GM21737 (cell line): ENCODE results near the gene ATP8B4.
A peak's percentile ranks its signal among the peaks of the same experiment; 100 is the strongest.

Experiments used
- ATAC-seq: cut with Tn5 transposase; IDR thresholded peaks from one replicate; pipeline ENCODE4 v1.9.1; 2021; ENCODE audit warnings: mild to moderate bottlenecking, moderate library complexity; ENCODE audit not compliant: unreplicated experiment

The ATP8B4 gene

GRCh38 chr15:50030456-50030855 lies 88.6 kb downstream of the ATP8B4 start:
- ATAC-seq = no peak

- ATAC-seq = no peak
These were observed 90.7 kb downstream of the ATP8B4 start for GRCh38 chr15:50028326-50028725.

GRCh38 chr15:50024281-50024680 lies 94.8 kb downstream of the ATP8B4 start:
- ATAC-seq = no peak

- ATAC-seq = no peak
These were observed 100.5 kb downstream of the ATP8B4 start for GRCh38 chr15:50018491-50018890.

- no peak for ATAC-seq
These were observed 101.5 kb downstream of the ATP8B4 start for GRCh38 chr15:50017522-50017921.

- no peak for ATAC-seq
These were observed 102.1 kb downstream of the ATP8B4 start for GRCh38 chr15:50016951-50017350.

GRCh38 chr15:50012790-50013189 lies 106.2 kb downstream of the ATP8B4 start:
- no peak for ATAC-seq

- ATAC-seq = no peak
These were observed 109.4 kb downstream of the ATP8B4 start for GRCh38 chr15:50009634-50010033.

GRCh38 chr15:50003786-50004334 lies 115.2 kb downstream of the ATP8B4 start:
- peak; percentile 98 for ATAC-seq

GRCh38 chr15:49991587-49991986 lies 127.4 kb downstream of the ATP8B4 start:
- ATAC-seq = no peak

- no peak for ATAC-seq
These were observed 128.0 kb downstream of the ATP8B4 start for GRCh38 chr15:49990835-49991545.

- no peak for ATAC-seq
These were observed 129.5 kb downstream of the ATP8B4 start for GRCh38 chr15:49989498-49989897.

GRCh38 chr15:49988766-49989165 lies 130.3 kb downstream of the ATP8B4 start:
- ATAC-seq = no peak

GRCh38 chr15:49987896-49988295 lies 131.1 kb downstream of the ATP8B4 start:
- ATAC-seq = no peak

GRCh38 chr15:49987198-49987785 lies 131.7 kb downstream of the ATP8B4 start:
- no peak for ATAC-seq

- no peak for ATAC-seq
These were observed 132.7 kb downstream of the ATP8B4 start for GRCh38 chr15:49986326-49986725.

- no peak for ATAC-seq
These were observed 133.6 kb downstream of the ATP8B4 start for GRCh38 chr15:49985463-49985862.

GRCh38 chr15:49984436-49984835 lies 134.6 kb downstream of the ATP8B4 start:
- ATAC-seq = no peak

- ATAC-seq = no peak
These were observed 136.4 kb downstream of the ATP8B4 start for GRCh38 chr15:49982584-49982983.

- no peak for ATAC-seq
These were observed 139.2 kb downstream of the ATP8B4 start for GRCh38 chr15:49979705-49980382.

- no peak for ATAC-seq
These were observed 140.9 kb downstream of the ATP8B4 start for GRCh38 chr15:49978121-49978520.

GRCh38 chr15:49977306-49977705 lies 141.7 kb downstream of the ATP8B4 start:
- ATAC-seq = no peak
